Thoracic aorta (tissue), 2 donors: ENCODE measurements around the gene HES2. TPM values are rescaled to one million over a fixed set of nuclear protein-coding genes. Genes with fewer than 3 reads are reported as not detected.
A peak's percentile ranks its signal among the peaks of the same experiment; 100 is the strongest.

ENCODE experiments used
- ATAC-seq: fragments of 150-250 bp; one replicate; pipeline ENCODE4 v1.8.0; 2017; ENCODE audit warnings: low read depth; ENCODE audit not compliant: insufficient number of reproducible peaks, low FRiP score
- DNase-seq: peaks from one replicate; pipeline ENCODE4 v3.0.0-alpha.2; 2020; ENCODE audit warnings: low spot score
- H3K27ac ChIP-seq, 2 donors: fragments of 200-600 bp; sonication (generic); 1 replicate in 1 of 2; 2 replicates in 1 of 2; pipeline ENCODE4 v1.5.1; 2016; ENCODE audit warnings: mild to moderate bottlenecking in 2 of 2, moderate library complexity in 2 of 2
- H3K27me3 ChIP-seq: fragments of 200-600 bp; sonication (generic); replicated peaks from 2 replicates; pipeline ENCODE4 v1.6.0; 2016; ENCODE audit warnings: mild to moderate bottlenecking; ENCODE audit not compliant: insufficient read depth
- H3K36me3 ChIP-seq: fragments of 200-600 bp; sonication (generic); one replicate; pipeline ENCODE4 v1.5.1; 2016
- H3K4me1 ChIP-seq, 2 donors: fragments of 200-600 bp; sonication (generic); 1 replicate in 1 of 2; 2 replicates in 1 of 2; pipeline versions ENCODE4 v1.5.1 to v1.6.0; 2016; ENCODE audit warnings: low read depth in 2 of 2, mild to moderate bottlenecking in 1 of 2; ENCODE audit not compliant: control insufficient read depth in 1 of 2
- H3K4me3 ChIP-seq: fragments of 200-600 bp; sonication (generic); 2 replicates; pipeline ENCODE4 v1.5.1; 2016; ENCODE audit warnings: mild to moderate bottlenecking
- H3K9me3 ChIP-seq: fragments of 200-600 bp; sonication (generic); 2 replicates; pipeline ENCODE4 v1.5.1; 2016
- CTCF ChIP-seq: fragments of 200-600 bp; sonication (generic); IDR thresholded peaks from one replicate; pipeline ENCODE4 v1.5.1; 2019; ENCODE audit warnings: antibody characterized with exemption
- total RNA-seq, 2 donors: library from RNA; depleted of rRNA; stranded (reverse); fragments of >200 nt; gene quantifications; one replicate each; pipeline versions ENCODE4 v1.1.0 to v1.2.3, GENCODE V29; 2016

Gene HES2
- total RNA-seq, 2 donors from 2014 or later: not detected

DNA sequence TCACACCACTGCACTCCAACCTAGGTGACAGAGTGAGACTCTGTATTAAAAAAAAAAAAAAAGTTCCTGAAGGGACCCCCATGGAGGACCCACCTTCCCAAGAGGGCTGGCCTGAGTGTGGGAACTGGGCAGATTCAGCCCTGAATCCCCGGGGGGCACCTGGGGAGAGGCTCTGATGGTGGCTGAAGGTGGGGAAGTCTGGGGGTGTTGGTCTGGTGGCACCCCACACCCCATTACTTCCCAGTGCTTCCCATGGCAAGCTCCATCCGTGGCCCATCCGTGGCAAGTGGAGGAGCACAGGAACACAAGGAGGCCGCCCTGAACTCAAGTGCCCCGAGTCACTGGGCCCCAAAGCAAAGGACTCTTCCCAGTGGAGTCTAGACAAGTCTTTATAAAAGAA is 47.0 kb upstream of the HES2 start:
- TF ChIP-seq CTCF: no peak
- Histone ChIP-seq H3K27me3 (no peaks in the 10 kb centered on the region), H3K36me3 (peaks cover 34% of the 10 kb centered on the region), H3K9me3 (no peaks in the 10 kb centered on the region), H3K4me1 (no peaks in the 10 kb centered on the region), H3K27ac (no peak overlapping the region), H3K4me3 (no peak overlapping the region)
- ATAC-seq (no peak), DNase-seq (no peak)

GRCh38 chr1:6466023-6466422 is 46.3 kb upstream of the HES2 start, which contains the start of gene TNFRSF25:
TNFRSF25 (minus strand) TSS chr1:6466173; CDS start chr1:6466107, 66 bp downstream.
- Histone ChIP-seq H3K36me3 (peaks cover 34% of the 10 kb centered on the region), H3K27ac (no peak within 1 kb of the TSS), H3K4me3 (peak within 1 kb of the TSS; percentile 25), H3K27me3 (no peaks in the 10 kb centered on the region), H3K9me3 (no peaks in the 10 kb centered on the region), H3K4me1 (no peaks in the 10 kb centered on the region)
- ATAC-seq (no peak), DNase-seq (no peak)
- TF ChIP-seq CTCF: no peak

GRCh38 chr1:6465461-6466005 is 45.8 kb upstream of the HES2 start:
- no peak for TF ChIP-seq CTCF
- no peak for DNase-seq
- Histone ChIP-seq H3K27me3 (no peaks in the 10 kb centered on the region), H3K9me3 (no peaks in the 10 kb centered on the region), H3K4me3 (peak overlapping the region; percentile 25), H3K27ac (no peak overlapping the region), H3K36me3 (peaks cover 33% of the 10 kb centered on the region), H3K4me1 (no peaks in the 10 kb centered on the region)
- ATAC-seq: no peak

DNA sequence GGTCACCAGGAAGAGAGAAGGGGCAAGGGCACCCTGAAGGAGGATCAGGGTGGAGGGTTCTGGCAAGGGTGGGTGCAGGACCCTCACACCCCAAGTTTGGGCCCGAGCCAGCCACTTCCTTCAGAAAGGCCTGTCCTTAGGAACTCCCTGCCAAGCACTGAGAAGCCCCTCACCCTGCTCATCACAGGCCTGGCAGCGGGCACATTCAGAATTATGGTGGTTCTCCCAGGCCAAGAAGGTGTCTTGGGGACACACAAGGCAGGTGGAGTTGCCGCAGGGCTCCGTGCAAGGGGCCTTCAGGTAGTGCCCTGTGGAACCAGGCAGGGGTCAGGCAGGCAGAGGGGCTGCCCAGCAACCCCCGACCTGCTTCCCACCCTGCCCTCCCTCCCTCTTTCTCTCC is 45.2 kb upstream of the HES2 start:
- Histone ChIP-seq H3K27me3 (no peaks in the 10 kb centered on the region), H3K9me3 (no peaks in the 10 kb centered on the region), H3K27ac (no peak overlapping the region), H3K4me1 (no peaks in the 10 kb centered on the region), H3K4me3 (no peak overlapping the region), H3K36me3 (peaks cover 27% of the 10 kb centered on the region)
- no peak for DNase-seq
- no peak for ATAC-seq
- TF ChIP-seq CTCF: no peak

DNA sequence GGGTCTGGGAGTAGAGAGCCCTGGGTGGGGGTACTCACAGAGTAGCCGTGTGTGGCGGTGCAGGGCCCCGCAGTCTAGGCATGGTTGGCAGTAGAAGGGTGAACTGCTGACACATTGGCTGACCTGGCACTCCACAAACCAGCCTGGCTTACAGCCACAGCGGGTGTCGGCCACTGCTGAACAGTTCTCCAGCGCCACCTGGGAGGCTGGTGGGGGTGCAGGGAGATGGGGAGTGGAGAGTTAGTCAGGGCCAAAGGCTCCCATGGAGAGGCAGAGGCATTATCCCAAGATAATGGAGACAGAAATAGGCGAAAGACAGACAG is 44.8 kb upstream of the HES2 start:
- H3K9me3 ChIP-seq: no peaks in the 10 kb centered on the region
- DNase-seq (no peak), ATAC-seq (no peak)
- TF ChIP-seq CTCF: no peak
- no peak overlapping the region for H3K4me3 ChIP-seq
- no peaks in the 10 kb centered on the region for H3K4me1 ChIP-seq
- H3K36me3 ChIP-seq: peaks cover 22% of the 10 kb centered on the region
- no peaks in the 10 kb centered on the region for H3K27me3 ChIP-seq
- no peak overlapping the region for H3K27ac ChIP-seq
